Erythroblast (primary cell): Measurements from ENCODE around the gene BIN1.

Source experiments
- GATA1 ChIP-seq: IDR thresholded peaks from 2 replicates; pipeline ENCODE4 v1.6.1; 2011; ENCODE audit warnings: low read depth, mild to moderate bottlenecking, control low read depth, low read length, moderate library complexity
- POLR2A ChIP-seq: IDR thresholded peaks from 2 replicates; pipeline ENCODE4 v1.6.1; 2011; ENCODE audit warnings: mild to moderate bottlenecking, low read length

- no peak for TF ChIP-seq POLR2A
- TF ChIP-seq GATA1, result no peak
Measured at GRCh38 chr2:127122361-127123027, 15.5 kb upstream of the BIN1 start.
